ENCODE results near the gene SRXN1.

The SRXN1 gene

DNA sequence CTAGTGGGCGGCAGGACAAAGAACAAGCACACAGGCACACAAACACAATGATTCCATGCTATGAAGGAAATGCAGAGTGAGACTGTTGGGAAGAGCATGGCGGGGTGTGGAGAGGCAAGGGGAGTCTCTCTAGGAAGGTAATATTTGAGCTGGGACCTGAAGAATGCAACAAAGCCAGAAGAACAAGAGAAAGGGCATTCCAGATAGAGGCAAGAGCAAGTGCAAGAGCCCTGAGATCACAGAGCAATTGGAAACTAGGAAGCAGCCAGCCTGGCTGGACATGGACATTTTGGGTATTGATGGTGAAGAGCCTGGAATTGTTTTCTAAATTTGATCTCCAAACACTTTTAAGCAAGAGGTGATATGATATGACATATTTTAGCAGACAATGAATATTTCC is 15.4 kb downstream of the SRXN1 start:
- DNase-seq (ENCODE audit: low read depth in 4 of 4, low spot score in 1 of 4): no peak

DNA sequence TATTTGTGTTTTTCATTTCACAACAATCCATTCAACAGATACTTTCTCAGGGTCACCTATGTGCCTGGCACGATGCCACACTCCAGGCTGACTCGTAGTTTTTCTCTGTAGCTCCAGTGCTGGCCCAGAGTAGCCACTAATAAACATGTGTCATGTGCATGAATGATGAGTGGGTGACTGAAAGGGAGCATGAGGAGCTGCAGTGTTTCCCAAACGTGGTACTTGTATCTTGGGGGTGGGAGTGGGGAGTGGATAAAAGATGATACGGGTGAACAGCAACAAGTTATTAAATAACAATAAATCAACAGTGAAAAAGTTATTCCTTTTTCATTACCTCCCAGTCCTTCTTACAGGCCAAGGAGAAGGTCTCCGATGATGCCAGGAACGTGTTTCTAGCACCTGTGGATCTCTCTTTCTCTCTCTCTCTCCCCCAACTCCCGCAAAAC is 17.1 kb downstream of the SRXN1 start:
- DNase-seq (ENCODE audit: low read depth in 4 of 4, low spot score in 1 of 4): no peak

DNA sequence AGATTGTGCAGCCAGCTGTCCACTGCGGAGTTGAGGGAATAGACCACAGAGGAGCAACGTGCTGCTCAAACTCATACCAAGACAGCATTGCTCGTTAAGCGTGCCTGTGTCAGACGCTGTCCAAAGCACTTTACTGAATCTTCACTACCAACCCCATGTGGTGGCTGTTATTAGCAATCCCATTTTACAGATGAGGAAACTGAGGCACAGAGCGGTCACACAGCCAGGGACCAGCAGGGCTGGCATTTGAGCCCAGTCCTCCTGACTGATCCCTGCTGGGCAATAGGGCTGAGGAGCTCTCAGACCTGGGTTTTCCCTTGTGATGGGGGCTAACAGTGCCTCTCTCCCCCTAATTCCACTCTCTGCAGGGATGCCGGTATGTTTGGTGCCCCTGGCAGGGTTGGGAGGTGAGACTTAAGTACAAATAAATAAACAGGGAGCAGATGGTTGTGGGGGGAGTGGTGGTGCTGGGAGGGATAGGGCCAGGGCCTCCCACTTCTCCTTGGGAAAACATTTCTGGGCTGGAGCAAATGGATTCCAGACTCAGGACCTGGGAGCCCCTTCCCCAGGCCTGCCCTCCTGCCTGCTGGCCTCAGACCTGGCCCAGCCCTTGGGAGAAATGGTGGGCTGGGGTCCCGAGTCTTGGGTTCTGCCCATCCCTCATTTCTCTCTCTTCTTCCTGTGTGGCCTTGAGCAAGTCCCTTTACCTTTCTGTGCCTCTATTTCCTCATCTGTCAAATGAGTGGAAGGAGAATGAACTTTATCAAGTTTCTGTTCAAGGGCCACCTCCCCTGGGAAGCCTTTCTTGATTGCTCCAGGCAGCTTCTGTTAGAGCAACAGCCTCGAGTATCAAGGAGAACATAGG is 17.7 kb downstream of the SRXN1 start:
- DNase-seq (ENCODE audit: low read depth in 4 of 4, low spot score in 1 of 4): no peak

DNA sequence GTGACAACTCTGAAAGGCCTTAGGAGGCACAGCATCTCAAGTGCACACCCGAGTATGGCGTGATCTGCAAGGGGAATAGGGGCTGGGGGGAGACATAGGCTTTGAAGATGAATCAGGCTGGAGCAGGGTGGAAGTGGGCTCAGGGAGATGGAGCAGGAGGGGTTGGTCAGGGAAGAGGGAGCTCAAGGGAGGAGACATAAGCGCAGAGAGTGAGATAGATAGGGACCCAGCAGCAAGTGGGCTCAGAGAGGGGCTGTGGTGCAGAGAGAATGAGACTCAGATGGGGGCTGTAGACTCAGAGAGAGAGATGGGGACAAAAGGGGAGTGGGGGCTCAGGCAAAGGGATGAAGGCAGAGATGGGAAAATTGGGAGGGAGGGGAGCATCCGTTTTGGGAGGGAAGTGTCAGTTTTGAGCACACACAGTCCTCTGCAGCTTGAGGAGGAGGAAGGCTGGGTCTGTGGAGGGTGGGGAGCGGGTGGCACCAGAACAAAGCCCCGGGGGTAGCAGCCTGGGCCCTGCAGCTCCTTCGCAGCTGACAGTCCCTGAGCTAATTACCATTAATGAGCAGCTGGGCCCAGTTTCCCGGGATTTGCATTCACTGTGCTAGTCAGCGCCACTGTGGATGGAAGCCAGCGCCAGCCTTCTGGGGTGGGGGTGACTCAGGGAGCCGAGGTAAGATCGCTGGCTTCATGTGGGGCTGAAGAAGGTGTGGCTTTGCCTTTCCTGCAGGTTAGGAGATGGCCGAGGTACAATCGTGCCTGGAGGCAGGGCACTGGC is 18.7 kb downstream of the SRXN1 start:
- no peak for DNase-seq (ENCODE audit: low read depth in 4 of 4, low spot score in 1 of 4)

DNA sequence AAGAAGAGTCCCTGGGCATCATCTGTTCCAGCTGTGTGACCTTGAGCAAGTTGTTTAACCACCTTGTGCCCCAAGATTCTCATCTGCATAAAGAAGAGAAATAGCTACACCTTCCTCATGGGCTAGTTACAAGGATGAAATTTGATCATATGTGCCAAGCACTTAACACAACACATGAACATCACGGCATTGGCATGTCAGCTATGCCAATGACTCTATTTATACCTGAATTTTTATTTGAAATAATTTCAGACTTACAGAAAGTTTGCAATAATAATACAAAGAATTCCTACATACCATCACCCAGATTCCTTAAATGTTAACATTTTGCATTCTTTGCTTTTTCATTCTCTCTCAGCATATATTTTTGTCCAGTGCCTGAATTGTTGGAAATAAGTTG is 21.9 kb downstream of the SRXN1 start:
- DNase-seq (ENCODE audit: low read depth in 4 of 4, low spot score in 1 of 4): no peak

DNA sequence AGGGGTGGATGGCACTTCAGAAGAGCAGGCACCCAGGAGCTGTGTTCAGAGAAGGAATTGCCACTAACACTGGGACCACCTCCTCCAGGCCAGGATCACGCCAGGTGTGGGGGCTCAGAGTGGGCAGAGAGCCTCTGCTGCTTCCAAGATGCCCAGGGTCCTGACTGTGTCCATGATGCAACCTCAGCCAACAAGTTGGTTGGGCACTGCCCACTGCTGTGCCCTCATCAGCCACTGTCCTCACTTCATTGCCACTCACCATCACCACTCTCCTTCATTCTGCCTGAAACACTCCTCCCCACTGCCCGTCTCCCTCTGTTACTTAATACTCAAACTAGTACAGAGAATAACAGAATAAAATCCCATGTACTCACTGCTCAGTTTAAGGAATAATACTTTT is 26.4 kb downstream of the SRXN1 start:
- no peak for DNase-seq (ENCODE audit: low read depth in 4 of 4, low spot score in 1 of 4)

DNA sequence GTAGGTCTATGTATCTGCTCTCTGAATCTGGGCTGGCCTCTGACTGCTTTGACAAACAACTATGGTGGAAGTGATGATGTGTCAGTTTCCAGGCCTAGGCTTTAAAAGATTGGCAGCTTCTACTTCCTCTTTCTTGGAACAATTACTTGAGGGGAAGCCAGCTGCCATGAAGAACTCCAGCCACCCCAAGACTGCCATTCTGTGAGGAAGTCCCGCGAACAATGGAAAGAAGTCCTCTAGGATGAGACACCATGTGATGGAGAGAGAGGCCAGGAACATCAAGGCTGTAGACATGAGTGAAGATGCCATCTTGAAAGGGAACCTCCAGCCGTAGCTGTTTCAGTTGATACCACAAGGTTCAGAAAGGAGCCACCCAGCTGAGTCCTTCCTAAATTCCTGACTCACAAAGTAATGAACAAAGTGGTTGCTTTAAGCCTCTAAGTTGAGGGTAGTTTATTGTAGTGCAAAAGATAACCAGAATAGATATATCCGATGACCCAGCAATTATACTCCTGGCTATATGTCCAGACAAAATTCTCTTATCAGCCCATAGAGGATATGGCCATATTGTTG is 27.6 kb downstream of the SRXN1 start:
- no peak for DNase-seq (ENCODE audit: low read depth in 4 of 4, low spot score in 1 of 4)

DNA sequence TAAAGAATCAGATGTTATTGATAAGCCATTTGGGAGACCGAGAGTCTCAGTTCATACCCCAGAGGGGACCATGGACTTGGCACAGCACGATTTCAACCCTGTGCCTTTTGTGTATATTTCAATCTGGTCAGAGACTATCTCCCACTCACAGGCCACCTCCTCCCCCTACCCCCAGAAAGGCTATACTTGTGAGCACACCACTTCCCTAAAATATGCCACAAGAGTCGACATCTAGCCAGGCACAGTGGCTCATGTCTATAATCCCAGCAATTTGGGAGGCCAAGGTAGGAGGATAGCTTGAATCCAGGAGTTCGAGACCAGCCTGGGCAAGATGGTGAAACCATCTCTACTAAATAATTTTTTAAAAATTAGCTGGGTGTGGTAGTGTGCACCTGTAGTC is 29.3 kb downstream of the SRXN1 start:
- no peak for DNase-seq (ENCODE audit: low read depth in 4 of 4, low spot score in 1 of 4)

DNA sequence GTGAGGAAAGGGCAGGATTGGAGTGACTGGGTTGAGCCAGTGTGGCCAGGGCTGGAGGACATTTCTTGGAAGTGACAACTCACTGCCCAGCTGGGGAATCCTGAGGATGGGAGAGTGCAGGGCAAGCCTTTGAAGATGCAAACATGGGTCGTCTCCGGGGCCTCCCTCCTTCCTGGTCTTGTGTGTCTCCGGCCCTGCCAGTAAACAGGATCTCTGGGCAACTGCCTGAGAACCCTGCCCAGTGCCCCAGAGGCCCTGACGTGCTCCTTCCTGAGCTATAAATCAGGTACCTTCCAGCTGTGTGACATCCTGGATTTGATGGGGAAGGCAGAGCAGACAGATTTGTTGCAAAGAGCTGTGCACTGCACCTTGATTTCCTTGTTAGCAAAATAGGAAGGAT is 30.0 kb downstream of the SRXN1 start:
- DNase-seq (ENCODE audit: low read depth in 4 of 4, low spot score in 1 of 4): no peak

DNA sequence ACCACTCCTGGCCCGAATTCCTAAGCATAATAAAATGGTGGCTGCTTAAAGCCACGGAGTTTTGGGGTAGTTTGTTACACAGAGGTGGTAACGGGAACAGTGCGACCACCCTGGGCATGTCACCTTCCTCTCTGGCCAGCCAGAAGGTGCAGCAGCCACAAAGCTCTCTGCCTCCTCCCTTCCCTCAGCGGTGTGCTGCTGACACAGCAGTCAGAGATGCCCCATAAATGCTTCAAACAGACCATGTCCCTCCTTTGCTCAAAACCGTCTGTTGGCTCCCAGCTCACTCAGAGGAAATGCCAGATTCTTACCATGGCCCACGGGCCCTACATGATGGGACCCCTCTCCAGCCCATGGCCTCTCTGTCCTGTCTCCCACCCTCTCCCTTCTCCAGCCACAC is 30.8 kb downstream of the SRXN1 start:
- no peak for DNase-seq (ENCODE audit: low read depth in 4 of 4, low spot score in 1 of 4)

DNA sequence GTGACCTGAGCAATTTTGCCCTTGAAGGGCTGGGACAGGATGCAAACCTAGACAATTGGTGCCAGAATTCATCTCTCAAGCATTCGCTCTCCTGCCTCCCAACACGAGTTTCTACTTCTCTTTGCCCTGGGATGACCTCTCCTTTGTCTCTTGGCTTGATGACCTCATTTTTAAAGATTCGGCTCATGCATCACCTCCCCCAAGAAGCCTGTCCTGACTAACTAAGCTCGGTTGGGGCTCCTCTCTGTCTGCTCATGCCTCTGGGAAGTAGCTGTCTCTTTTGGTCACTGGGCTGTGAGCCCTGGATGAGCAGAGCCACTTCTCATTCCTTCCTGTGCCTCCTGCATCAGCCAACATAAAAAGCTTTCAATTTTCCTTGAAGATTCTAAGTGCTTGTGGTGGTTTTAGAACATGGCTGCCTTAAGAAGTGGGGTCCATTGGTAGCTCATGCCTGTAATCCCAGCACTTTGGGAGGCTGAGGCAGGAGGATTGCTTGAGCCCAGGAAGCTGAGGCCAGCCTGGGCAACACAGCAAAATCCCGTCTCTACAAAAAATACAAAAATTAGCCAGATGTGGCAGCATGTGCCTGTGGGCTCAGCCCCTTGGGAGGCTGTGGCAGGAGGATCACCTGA is 31.8 kb downstream of the SRXN1 start:
- no peak for DNase-seq (ENCODE audit: low read depth in 4 of 4, low spot score in 1 of 4)

DNA sequence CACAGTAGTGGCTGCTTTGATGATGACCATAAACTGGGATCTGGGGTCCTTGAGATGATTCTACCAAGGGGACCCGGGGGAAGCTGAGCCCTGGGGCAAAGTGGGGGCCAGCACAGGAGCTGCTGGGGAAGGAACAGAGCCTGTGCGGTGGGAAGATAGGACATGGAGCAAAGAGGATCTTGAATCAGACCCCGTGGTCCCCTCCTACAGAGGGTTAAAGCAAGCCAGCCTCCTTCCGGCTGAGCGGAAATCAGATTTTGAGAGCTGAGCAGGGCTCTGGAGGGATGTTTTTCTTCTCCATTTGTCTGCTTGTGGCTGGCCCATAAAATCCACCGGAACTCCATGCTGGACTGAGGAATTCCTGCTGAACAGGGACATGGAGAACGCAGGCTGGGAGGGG is 32.8 kb downstream of the SRXN1 start:
- no peak for DNase-seq (ENCODE audit: low read depth in 4 of 4, low spot score in 1 of 4)

DNA sequence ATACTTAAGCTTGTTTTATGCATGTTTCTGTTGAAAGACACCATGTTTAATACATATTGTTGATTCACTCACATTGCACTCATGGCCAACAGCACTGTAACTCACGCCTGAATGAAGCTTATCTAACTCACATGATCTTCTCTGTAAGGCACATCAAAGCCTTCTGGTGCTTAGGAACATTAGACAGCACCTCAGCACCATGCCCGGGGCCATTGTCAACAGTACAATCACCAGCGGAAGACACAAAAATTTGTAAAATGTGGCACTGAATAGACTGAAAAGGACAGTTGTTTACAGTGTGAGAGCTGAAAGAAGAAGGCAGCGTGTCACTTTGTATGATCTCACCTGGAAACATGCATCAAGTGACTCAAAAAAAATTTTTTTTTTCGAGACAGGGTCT is 34.0 kb downstream of the SRXN1 start:
- DNase-seq (ENCODE audit: low read depth in 4 of 4, low spot score in 1 of 4): no peak

DNA sequence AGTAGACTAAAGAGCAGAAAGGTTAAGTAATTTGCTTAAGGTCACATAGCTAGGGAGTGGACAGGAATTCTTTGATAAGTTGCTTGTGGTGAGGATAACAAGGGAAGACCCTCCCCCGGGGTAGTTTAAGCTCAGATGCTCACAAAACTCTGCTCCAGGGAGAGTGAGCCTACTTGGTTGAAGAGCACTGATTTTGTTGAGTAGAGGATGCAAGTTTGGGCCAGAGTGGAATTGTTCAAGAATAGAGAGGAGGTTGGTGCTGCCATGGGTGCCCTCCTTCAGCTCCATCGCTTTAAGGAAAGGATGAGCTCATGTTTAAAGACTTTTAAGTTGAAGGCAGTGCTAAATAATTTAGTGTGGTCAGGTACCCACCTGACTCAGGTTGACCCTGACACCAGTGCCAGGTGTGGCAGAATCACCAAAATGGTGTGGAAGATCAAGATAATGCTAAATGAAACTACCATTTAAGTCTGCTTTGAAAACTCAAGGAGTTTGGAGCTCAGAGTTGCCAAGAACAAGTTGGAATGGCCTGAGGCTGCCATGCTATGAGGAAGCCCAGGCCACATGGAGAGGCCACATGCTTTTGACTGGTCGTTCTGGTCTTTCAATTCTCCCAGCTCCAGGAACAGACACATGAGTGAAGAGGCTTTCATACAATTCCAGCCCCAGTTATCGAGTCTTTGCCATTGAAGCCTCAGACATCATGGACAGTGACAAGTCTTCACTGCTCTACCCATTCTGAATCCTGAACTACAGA is 34.9 kb downstream of the SRXN1 start:
- no peak for DNase-seq (ENCODE audit: low read depth in 4 of 4, low spot score in 1 of 4)

DNA sequence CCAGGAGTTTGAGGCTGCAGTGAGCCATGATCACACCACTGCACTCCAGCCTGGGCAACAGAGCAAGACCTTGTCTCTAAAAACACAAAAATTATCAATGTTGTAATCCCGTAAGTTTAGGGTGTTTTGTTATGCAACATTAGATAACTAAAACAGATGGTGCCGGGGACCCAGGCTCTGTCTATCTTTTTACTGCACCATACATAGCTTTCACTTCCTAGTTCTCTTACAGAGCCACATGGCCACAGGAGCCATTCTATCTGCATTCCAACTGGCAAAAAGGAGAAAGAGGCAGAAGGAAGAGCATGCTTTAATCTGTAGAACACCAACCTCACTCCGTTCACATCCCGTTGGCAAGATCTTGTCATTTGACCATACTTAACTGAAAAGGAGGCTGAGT is 37.5 kb downstream of the SRXN1 start:
- DNase-seq (ENCODE audit: low read depth in 4 of 4, low spot score in 1 of 4): no peak

DNA sequence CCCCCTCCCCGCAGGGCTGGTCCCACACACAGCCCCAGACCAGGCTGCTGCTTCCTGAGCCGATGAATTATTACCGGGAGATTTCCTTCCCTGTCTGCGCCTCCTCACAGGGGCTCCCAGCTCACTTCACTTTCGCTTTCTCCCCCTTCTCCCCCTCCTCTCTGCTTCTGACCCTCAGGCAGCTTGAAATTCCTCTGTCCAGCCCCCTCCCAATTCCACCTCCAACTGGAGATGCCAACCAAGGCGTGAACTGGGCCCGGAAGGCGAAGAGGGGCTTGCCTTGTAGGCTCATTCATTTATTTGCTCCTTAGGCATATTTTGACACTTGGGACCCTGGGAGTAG is 41.2 kb downstream of the SRXN1 start:
- no peak for DNase-seq (ENCODE audit: low read depth in 4 of 4, low spot score in 1 of 4)

DNA sequence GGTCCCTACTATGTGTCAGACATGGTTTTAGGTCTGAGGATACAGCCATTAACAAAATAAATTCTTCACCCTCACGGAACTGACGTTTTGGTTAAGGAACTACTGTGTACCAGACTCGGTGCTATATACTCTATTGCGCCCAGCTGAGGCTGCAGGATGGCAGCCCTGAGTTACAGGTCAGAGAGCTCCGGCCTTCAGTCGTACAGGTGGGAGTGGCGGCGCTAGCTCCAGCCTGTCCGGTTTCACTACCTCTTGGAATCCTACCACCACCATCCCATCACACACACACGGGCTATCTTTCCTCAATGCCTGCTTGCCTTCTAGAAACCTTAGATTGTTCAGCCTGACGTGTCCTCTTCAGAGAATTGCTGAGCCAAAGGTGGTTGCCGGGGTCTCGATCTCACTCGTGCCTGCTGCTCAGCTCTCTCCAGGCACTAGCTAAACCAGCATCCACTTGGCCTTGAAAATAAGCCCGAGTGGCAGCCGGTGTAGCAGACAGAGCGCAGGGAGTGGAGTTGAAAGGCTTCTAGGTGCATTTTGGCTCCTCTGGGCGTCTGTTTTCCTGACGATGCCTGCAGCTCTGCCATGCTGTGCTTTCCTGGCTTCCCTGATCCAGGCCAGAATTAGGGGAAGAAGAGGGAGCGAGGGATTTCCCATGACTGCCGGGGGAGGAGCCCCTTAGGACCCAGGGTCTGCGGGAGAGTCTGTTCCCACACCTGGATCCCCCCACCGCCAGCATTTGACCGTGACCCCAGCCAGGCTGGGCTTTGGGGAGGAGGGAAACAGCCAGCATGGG is 41.8 kb downstream of the SRXN1 start:
- DNase-seq (ENCODE audit: low read depth in 4 of 4, low spot score in 1 of 4): no peak

DNA sequence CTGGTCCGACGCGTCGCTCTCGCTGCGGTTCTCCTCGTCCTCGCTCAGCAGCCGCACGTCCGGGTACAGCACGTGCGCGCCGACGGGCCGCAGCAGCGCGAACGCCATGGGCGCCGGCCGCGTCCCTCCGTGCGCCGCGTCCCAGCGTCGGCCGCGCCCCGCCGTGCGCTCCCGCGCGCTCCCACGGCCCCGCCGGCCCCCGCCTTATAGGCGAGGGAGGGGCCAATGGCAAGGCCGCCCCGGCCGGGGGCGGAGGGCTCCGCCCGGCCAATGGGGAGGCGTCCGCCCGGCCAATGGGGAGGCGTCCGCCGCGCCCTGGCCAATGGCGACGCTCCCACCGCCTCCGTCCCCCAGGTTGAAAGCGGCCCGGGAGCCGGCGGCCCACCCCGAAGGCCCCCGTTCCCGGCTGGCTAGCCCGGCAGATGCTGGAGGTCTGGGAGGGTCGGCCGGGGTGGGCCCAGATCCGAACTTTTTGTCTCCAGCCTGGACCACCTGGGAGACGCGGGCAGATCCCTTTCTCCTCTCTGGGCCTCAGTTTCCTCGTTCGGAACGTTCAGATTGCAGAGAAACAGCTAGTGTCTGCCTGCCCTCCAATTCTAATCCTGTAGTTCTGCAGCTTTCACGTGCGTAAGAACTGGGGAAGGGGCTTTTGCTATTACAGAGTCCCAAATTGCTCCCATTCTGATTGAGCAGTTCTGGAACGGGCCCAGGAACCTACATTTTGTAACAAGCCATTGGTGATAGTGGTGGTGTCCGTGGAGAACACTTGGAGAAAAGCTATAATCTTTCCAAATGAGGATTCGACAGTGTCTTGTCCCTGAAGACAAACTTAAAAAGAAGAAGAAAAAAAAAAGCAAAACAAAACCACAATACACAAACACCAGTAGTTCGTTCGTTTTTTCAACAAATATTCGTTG is 42.6 kb downstream of the SRXN1 start, which contains the start of gene TCF15:
Gene TCF15, minus strand, starts transcription at position 180 of the 917 bp plus-strand sequence. Its CDS starts 72 bp downstream, at position 108.
- peak in 1 of 4 experiments; percentile 10 for DNase-seq (ENCODE audit: low read depth in 4 of 4, low spot score in 1 of 4)

DNA sequence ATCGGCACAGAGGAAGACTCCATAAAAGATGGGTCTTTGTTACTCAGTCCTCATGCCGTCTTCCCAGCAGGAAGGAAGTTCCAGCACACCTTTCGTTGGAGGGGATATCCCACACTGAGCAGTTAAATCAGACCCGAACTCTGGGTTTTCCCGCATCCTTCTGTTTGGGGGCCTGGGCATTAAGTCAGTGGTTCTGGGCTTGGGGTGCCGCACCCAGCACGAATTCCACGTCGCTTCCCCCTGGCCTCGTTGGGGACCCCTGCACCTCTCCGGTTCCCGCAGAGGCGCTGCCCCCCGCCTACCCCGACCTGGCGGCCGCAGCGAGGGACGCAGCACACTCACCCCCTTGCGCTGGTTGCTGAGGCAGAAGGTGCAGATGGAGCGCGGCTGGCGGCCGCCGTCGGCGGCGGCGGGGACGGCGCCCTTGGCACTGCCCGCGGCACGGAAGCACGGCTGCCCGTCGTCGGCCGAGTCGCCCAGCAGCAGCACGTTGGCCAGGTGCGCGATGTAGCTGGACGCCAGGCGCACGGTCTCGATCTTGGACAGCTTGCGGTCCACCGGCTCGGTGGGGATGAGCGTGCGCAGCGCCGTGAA is 43.5 kb downstream of the SRXN1 start:
- no peak for DNase-seq (ENCODE audit: low read depth in 4 of 4, low spot score in 1 of 4)

All from stimulated activated CD4-positive, alpha-beta T cell treated with anti-CD3 and anti-CD28 coated beads, Interleukin-1b, Interleukin-23, amount 100 ng/mL, for 24 hours (primary cell).